HG03039 (cell line): Measurements from ENCODE around the gene KCNJ18.
"Not testable (repeated sequence)": the region's sequence is repeated elsewhere in the genome, so short reads cannot be mapped to it uniquely, and the experiment has no call there.

Source experiments
- ATAC-seq: cut with Tn5 transposase; IDR thresholded peaks from one replicate; pipeline ENCODE4 v1.9.1; 2021; ENCODE audit warnings: mild to moderate bottlenecking, moderate library complexity; ENCODE audit not compliant: unreplicated experiment

KCNJ18 gene

GRCh38 chr17:21683897-21684296 lies 8.4 kb upstream of the KCNJ18 start:
- ATAC-seq: not testable (repeated sequence)

DNA sequence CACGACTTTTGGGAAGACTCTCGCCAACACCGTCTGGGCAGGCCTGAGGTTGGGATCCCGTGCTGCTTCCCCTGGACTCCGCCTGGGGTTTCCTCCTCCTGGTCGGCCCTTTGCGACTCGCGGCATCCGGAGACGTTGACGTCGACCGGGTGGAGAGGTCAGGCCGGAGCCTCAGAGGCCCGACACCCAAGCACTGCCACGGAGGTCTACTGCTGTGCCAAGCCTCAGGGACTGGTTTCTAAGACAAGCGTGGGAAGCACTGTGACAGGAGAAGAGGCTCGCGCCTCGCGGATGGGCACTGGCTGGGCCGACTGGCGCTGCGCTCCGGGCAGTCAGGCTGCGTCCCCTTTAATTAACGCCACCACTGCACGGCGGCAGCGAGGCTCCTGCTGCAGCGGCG lies 7.9 kb upstream of the KCNJ18 start:
- ATAC-seq: not testable (repeated sequence)

GRCh38 chr17:21685061-21685795 lies 7.1 kb upstream of the KCNJ18 start:
- not testable (repeated sequence) for ATAC-seq

DNA sequence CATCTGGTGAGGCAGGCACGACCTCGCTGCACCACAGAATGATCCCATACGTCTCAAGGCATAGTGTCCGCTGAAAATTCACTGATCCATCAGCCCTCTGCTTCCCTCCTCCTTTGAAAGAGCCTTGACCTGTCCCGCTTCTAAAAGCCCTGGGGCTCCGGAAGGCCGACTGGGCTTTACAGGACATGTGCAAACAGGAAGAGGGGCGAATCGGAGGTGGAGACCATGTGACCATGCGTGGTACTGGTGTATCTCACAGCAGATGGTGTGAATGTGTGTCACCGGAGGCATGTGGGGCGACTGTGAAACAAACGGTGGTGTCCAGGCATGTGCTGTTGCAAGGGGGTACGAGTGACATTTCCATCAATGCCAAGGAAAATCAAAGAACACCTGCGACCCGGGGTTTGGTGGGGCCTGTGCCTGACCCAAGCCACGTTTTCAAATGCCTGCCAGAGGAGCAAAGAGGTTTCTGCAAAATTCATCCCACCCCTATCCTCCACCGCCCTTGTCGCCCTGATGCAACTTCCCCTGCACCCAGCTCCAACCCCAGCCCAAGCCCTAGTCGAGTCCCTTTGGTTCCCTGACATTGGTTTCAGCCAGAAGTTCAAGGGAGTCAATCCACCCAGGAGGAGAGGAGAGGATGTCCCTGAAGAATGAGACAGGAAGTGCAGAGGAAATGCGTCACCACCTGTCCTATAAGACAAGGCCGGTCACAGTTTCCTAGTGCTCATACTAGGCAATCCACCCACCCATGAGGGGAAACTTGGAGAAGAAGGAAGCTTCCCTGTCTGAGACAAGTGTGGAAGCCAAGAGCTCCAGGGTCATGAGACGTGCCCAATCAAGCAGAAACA lies 5.9 kb upstream of the KCNJ18 start:
- no peak for ATAC-seq

GRCh38 chr17:21687136-21687953 lies 5.0 kb upstream of the KCNJ18 start:
- no peak for ATAC-seq

GRCh38 chr17:21688293-21688949 lies 3.9 kb upstream of the KCNJ18 start:
- no peak for ATAC-seq

DNA sequence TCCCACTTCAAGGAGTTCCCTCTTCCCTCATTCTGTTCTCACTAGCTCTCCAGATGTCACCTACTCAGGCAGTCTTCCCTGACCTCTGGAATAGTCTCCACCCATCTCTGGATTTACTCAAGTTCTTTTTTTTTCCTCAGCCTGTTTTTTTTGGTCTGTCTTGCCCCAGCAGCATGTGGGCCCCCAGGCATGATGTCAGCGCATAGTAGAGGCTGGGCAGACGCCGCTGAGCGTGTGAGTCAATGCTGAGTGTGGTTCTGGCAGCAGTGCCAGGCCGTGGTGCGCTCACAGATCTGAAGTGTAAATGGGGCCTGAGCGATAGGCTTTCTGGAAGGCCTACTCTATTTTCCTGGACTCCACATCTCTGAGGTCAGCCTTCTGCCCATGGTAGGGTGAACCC lies 2.7 kb upstream of the KCNJ18 start:
- no peak for ATAC-seq

DNA sequence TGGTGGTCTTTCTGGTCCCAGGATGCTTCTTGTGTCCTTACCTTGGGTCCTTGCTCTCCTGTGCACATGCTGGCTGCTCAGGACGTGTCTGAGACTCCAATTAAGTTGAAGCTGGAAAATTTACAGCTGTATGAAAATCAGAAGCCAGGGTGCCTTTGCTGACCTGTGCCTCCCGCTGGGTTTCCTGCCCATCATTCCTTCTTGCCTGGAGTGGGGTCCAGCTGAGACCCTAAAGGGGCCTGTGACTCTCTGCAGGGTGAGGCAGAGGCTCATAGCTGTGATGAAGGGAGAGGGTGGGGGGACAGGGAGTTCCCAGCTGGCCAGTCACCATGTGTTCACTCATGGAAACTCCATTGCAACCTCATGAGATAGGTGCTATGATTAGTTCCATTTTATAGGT lies 1.5 kb upstream of the KCNJ18 start:
- ATAC-seq: not testable (repeated sequence)

DNA sequence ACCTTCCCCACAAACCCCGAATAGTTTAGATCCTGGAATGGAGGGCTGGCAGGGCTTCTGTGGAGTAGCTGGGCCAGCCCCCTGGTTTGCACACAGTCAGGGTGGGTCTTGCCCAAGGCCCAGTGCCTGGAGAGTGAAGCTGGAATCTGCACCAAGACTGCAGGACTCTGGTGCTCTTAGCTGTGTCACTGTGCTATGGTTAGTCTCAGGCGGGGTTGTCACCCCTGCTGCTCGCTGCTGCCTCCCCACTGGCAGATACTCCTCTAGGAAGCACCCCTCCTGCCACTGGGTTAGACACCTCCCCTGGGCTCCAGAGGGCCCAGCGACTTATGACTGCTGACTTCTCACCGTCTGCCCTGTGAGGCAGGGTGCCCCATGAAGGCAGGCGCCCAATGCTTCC lies 842 bp upstream of the KCNJ18 start:
- ATAC-seq: not testable (repeated sequence)

GRCh38 chr17:21692704-21693065 lies 362 bp downstream of the KCNJ18 start:
- not testable (repeated sequence) for ATAC-seq

GRCh38 chr17:21693391-21693796 lies 1.1 kb downstream of the KCNJ18 start:
- ATAC-seq: not testable (repeated sequence)

- not testable (repeated sequence) for ATAC-seq
Observed at GRCh38 chr17:21693937-21694336, 1.6 kb downstream of the KCNJ18 start.

- not testable (repeated sequence) for ATAC-seq
Observed at GRCh38 chr17:21696227-21696626, 3.9 kb downstream of the KCNJ18 start.

GRCh38 chr17:21696842-21697507 lies 4.7 kb downstream of the KCNJ18 start:
- ATAC-seq: not testable (repeated sequence)

DNA sequence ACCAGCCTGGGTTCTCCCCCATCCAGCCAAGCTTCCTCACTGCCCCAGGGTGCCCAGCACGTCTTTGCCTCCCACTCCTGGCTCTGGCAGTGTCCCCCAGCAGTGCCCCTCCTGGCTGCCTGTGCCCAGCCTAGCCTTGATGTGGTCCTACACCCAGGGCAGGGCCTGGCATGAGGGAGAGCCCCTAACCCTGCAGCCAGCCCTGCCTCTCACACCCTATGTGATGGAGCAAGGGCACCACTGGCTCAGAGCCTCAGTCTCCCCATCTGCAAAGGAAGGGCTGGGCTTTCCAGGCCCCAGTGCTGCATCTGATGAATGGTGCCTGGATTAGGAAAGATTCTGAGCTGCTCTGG lies 5.2 kb downstream of the KCNJ18 start:
- not testable (repeated sequence) for ATAC-seq

DNA sequence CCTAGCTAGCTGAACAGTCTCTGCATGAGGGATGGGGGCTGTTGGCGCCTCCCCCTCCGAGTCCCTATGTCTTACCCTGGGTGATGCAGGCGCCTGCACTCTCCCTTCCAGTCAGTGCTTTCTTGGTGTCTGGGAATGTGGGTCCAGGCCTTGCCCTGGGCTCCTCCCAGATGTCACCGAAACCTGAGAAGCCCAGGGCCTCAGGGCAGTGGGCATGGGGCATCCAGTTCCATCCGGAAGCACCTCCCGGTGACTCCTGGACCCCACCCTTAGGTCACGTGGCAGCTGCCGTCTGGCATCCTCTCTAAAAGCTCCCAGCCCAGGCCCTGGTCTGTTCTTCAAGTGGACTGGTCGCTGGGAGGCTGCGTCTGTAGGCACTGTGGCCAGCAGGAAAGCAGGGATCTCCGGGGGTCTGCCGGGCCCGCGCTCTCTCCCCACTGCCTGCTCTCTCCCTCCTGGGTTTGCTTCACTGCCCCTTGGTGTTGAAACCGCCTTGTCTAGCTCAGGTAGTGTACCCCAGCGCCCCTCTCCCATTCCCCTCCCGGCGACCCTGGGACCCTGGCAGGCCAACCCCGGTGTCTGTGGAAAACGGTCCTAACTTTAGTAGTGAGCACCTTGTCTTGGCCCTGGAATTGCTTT lies 6.2 kb downstream of the KCNJ18 start:
- ATAC-seq: not testable (repeated sequence)

- not testable (repeated sequence) for ATAC-seq
Observed at GRCh38 chr17:21699124-21699523, 6.8 kb downstream of the KCNJ18 start.

DNA sequence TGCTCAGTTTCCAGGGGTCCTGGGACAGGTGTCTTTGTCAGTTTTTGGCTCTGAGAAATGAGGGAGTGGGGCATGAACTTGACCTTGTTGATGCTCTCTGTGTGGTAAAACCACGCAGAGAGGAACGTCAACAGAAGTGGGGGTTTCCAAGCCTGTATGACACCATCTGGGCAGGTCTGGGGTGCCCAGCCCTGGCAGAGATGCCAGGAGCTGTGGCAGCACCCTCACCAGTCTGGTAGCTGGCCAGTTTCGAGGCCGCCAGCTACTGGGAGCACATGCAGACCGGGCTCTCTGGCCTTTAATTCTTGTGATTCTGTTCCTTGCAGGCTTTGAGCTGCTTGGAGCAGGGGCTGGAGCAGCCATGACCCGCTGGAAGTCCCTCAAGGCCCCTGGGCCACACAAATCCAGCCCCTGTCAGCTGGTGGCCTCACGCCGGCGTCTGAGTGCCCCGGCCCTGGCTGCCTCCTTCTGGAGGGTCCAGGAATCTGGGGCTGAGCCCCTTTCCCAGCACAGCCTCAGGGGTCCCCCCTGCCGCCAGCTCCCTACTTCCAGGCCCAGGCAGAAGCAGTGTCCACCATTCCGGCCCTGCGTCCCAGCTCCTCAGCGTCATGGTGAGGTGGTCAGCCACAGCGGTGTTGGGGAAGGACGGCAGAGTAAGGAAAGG lies 7.4 kb downstream of the KCNJ18 start:
- ATAC-seq: not testable (repeated sequence)

GRCh38 chr17:21701090-21701489 lies 8.8 kb downstream of the KCNJ18 start:
- ATAC-seq: not testable (repeated sequence)
